DMS79 treated with DMSO at 0.1 percent for 48 hours (cell line): ENCODE results near the gene CAPN11.
"Not testable (repeated sequence)": the region's sequence is repeated elsewhere in the genome, so short reads cannot be mapped to it uniquely, and the experiment has no call there.

Experiments
- DNase-seq: peaks from one replicate; lab custom pipeline; 2025; lab: John Stamatoyannopoulos, UW

The CAPN11 gene

GRCh38 chr6:44228433-44228832, 69.8 kb downstream of the CAPN11 start:
- DNase-seq = no peak

- no peak for DNase-seq
These were observed 70.2 kb downstream of the CAPN11 start for GRCh38 chr6:44228836-44229235.

GRCh38 chr6:44229376-44230033, 70.9 kb downstream of the CAPN11 start:
- DNase-seq = no peak

GRCh38 chr6:44230034-44230675, 71.5 kb downstream of the CAPN11 start:
- no peak for DNase-seq

DNA sequence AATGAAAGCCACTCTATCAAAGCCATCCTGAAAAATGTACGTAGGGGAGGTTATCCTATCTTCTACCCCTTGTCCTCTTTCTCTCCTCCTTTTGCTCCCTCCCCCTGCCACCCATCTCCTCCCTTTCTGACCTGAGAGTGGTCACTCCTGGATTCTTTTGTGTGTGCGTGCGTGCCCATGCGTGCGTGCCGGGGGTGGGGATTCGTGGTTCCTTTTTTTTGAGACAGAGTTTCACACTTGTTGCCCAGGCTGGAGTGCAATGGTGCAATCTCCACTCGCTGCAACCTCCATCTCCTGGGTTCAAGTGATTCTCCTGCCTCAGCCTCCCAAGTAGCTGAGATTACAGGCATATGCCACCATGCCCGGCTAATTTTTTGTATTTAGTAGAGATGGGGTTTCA, 72.8 kb downstream of the CAPN11 start:
- DNase-seq = not testable (repeated sequence)

DNA sequence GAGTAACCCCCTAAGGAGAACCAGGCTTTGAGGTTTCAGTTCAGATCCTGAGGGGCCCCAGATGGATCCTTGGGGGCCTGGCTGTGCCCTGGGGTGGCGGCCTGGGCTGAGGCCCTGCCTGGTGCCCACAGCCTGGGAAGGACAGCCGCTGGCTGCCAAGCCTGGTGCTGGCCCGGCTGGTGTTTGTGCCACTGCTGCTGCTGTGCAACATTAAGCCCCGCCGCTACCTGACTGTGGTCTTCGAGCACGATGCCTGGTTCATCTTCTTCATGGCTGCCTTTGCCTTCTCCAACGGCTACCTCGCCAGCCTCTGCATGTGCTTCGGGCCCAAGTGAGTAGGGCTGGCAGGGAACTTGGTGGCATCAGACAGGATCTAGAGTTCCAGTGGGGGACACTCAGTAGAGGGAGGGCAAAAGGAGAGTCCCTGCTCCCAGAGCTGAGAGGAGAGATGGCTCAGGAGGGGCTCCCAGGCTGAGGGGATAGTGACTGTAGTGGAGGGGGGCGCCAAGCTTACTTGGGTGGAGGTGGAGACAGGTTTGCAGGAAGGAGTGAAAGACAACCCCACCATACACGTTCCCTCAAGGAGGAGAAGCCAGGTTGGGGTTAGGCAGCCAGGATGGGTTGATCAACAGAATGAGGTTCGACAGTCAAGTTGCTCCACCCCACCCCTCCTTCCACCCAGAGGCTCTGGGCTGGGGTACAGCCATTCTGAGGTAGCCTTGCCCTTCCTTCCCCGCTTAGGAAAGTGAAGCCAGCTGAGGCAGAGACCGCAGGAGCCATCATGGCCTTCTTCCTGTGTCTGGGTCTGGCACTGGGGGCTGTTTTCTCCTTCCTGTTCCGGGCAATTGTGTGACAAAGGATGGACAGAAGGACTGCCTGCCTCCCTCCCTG, 74.3 kb downstream of the CAPN11 start:
- no peak for DNase-seq

DNA sequence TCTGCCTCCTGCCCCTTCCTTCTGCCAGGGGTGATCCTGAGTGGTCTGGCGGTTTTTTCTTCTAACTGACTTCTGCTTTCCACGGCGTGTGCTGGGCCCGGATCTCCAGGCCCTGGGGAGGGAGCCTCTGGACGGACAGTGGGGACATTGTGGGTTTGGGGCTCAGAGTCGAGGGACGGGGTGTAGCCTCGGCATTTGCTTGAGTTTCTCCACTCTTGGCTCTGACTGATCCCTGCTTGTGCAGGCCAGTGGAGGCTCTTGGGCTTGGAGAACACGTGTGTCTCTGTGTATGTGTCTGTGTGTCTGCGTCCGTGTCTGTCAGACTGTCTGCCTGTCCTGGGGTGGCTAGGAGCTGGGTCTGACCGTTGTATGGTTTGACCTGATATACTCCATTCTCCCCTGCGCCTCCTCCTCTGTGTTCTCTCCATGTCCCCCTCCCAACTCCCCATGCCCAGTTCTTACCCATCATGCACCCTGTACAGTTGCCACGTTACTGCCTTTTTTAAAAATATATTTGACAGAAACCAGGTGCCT, 75.0 kb downstream of the CAPN11 start:
- no peak for DNase-seq
